Activated T-cell treated with anti-CD3 and anti-CD28 coated beads, Interleukin-2, amount 50 U/mL, for 48 hours (primary cell): Measurements from ENCODE around the gene TMEM30B.
"Not testable (repeated sequence)": the region's sequence is repeated elsewhere in the genome, so short reads cannot be mapped to it uniquely, and the experiment has no call there.

Source experiments
- DNase-seq, 2 experiments: peaks; one replicate each; pipeline ENCODE4 v3.0.0-alpha.2; 2020

TMEM30B gene

GRCh38 chr14:61264010-61264571 is 17.0 kb downstream of the TMEM30B start:
- no peak for DNase-seq

DNA sequence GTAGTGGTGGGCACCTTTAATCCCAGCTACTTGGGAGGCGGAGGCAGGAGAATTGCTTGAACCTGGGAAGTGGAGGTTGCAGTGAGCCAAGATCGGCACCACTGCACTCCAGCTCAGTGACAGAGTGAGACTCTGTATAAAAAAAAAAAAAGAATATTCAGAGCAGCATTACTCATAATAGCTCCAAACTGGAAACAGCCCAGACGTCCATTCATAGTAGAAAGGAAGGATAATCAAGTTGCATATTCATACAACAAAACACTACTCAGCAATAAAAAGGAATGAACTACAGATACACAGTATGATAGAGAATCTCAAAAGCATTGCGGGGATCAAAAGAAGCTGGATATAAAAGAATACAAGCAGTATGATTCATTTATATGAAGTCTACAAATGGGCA is 19.1 kb downstream of the TMEM30B start:
- no peak for DNase-seq

DNA sequence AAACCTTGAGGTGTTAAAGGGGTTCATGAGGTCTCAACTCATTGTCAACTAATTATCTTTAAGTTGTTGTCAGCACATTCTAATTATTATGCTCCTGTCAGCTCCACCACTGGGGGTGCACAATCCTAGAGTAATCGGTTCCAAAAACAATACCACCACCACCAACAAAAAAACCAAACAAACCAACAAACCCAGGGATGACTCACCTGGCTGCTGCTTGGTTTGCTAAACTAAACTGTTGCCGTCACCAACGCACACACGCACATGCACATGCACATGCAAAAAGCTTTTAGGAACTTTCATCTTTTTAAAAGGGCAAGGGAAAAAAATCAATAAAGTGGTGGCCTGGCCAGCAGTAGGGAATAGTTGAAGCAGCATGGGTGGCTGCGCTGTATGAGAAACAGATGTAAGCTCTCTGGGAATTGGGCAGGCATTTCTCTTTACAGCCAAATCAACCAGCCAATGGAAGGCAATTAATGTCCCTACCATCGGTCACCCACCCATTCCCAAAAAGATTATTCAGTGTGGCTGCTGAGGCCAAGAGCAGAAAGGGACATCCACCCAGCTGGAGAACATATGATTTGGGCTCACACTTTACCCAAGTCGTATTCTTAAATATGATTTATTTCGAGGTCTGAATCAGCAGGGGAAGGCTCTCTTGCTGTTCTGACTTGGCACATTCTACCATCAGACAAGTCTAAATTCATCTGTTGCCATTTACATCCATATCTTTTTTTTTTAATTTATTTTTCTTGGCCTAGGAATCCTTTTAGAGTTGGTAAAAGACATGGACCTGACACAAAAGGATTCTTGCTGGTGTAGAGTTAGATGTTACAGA is 20.0 kb downstream of the TMEM30B start:
- DNase-seq, result no peak

DNA sequence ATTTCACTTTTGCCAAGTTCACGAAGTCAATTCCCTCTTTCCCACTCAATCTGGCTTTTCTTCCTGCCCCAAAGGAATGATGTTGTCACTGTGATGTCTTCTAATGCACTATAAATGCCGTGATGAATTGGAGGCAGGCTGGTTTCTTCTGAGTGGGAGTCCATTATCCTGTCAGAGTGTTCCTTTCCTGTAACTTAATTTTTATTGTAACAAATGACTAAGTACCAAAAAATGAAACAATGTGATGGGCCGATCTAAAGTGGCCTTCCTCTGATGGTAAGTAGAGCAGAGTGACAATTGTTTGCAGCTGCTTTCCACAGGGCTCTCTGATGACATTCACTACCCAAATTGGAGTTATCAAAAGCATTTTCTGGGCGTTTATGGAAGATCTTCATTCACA is 22.2 kb downstream of the TMEM30B start:
- DNase-seq, result no peak

DNA sequence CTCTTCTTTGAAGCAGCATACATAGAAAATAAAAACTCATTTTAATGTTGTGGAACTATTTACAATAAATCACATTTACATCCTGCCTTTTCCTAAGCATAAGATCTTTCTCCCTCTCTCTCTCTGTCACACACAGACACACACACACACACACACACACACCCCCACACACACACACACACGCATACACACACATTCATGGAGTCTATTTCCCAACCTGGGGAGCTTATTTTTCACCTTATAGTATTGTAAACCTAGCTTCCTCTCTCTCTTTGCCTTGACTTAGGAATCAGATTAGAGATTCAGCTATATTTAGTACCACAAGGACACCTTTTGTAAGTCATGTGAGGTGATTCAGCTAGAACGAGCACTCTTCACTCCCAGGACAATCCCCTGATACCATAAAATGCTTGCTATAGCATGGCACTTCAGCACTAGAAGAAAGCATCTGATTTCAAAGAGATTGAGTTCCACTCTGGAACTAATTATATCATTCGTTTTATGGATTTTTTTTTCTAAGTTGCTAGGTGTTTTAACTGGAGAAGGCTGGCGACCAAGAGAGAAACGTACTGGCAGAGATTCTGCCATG is 23.6 kb downstream of the TMEM30B start:
- DNase-seq, result no peak

DNA sequence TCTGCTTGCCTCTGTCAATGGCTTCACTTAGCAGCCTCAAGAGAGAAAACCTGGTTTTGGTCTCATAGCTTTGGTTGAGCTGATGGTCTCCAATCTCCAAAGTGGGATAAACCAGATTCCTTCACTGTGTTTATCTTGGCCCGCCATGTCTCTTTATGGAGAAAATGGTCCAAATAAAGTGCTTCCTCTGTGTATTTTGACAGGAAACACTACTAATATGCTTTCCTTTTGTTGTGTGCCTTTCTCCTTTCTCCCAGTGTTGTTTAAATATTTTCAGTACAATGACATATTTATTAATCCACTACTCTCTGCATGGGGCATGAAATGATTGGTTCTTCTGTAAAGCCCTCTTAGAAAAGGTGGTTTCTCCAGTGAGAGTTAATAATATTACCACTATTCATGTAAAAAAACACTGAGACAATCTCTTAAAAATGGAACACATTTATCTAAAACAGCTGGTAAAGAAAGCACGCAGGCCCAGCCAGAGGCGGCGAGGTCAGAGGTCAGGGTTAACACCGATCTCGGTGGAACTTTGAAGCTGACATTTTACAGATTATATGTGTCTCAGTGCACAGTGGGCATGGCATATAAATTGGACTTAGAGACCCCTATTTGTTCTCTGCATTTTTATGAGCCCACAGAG is 24.2 kb downstream of the TMEM30B start:
- no peak for DNase-seq

GRCh38 chr14:61255968-61256367 is 25.2 kb downstream of the TMEM30B start:
- DNase-seq, result no peak

- no peak for DNase-seq
These were observed 26.2 kb downstream of the TMEM30B start for GRCh38 chr14:61254808-61255526.

DNA sequence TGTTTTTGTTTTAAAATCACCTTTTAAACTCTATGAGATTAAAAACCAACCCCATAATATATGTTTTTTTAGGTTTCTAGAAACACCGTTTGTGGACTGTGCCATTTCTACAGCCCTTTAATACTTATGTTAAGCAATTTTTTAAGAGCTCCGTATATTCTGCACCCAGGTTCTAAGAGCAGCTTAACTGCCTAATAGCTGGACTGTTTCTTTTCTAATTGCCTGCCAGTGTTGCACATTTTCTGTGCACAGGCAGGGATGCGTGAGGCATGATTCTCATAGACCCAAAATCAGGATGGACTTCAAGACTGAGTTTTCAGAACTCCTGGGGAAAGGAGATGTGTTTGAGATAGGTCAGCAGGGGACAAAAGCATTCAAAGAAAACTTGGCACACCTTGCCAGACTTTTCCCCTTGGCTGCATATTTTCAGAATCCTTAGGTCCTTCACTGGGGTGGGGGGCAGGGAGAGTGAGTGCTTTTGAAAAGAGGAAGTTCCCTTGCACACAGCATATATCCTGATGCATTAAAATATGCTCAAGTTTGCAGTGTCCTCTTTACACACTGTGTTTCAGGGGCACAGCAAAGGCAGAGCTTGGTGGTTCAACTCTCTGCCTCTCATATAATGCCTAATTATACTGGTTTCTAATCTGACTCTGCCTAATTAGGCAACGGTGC is 27.9 kb downstream of the TMEM30B start:
- DNase-seq, result no peak

- peak; percentile 71 to 72 for DNase-seq
These were observed 28.6 kb downstream of the TMEM30B start for GRCh38 chr14:61252369-61253063.

DNA sequence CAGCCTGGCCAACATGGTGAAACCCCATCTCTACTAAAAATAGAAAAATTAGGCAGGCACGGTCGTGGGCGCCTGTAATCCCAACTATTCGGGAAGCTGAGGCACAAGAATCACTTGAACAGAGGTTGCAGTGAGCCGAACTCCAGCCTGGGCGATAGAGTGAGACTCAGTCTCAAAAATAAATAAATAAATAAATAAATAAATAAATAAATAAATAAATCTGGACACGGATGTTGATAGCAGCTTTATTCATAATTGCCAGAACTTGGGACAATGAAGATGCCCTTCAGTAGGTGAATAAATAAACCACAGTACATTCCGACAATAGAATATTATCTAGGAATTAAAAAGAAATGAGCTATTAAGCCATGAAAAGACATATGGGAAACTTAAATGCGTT is 31.1 kb downstream of the TMEM30B start:
- no peak for DNase-seq

DNA sequence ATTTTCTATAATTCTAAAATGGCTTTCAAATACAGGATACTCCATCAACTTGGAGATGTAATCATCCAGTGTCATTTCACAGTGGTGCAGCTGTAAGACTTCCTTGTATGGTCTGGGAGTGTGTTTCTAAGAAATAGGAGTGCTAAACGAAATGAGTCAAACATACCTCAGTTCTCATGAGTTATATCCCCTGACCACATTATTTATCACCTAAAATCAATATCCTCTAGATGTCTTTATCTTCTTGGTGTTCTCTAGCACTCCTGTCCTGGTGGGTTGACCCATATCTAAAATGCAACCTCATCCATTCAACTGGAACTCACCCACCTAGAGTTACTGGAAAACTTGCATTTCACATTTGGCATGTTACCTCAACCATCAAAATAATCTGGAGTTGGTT is 33.2 kb downstream of the TMEM30B start:
- no peak for DNase-seq

- DNase-seq, result no peak
These were observed 34.4 kb downstream of the TMEM30B start for GRCh38 chr14:61246721-61247120.

- no peak for DNase-seq
These were observed 37.1 kb downstream of the TMEM30B start for GRCh38 chr14:61244009-61244408.

DNA sequence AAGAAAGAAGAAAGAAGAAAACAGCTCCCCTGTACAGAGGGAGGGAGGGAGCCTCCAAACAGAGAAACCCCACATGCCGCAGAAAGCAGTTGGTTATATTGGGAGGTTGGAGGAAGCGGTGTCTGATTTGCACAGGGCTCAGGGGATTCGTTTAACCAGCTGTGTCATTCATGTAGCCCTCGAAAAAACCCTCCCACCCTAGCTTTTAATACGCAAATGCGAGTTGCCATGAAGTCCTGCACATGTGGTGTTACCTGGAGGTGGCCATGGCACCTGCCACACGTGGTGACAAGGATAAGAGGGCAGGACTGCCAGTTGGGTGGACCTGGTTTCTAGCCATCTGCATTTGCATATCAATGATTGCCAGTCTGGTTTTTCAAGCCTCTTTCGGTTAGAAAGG is 40.9 kb downstream of the TMEM30B start:
- no peak for DNase-seq

DNA sequence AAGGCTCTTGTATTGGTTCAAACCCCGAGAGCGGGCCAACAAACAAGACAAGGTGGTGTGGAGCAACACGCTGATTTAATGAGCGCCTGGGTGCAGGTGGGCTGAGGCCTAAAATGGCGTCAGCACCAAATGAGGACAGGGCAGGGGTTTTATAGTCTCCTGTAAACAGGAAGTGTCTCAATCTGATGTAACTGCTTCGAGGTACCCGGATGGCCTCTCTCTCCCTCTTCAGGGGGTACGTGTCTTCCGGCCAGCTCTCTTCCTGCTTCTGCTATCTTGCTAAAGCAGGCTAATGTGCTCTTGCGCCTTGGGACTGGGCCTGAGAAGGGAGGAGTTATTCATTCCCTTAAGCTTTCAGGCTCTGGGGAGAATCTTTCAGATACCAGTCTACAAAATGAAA is 41.9 kb downstream of the TMEM30B start:
- DNase-seq, result not testable (repeated sequence)

DNA sequence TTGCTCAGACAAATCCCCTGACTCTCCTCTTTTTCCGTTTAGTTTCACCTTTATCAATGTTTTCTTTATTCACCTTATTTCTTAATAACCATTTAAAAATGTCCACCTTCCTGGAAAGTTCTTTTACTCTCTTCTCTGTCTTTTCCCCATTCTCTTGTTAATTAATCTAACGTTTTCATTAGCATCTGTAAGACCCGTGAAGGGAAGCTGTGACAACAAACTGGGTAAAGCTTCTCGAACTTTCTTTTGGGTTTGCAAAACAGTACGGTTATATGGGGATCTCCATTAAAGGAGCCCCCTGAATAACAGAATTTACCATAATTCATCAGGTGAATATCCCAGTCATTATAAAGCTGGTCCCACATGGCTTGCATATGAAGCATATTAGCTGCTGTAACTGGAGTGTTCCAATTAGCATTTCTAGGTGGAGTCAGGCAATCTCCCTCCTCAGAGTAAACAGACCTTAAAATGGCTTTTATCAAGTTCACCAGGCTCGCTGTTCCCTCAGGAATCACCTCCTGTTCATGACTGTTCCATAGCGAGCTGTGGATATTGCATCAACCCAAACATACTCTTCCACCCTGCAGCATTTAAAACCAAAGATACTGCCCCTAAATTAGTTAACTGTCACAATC is 42.4 kb downstream of the TMEM30B start:
- no peak for DNase-seq

DNA sequence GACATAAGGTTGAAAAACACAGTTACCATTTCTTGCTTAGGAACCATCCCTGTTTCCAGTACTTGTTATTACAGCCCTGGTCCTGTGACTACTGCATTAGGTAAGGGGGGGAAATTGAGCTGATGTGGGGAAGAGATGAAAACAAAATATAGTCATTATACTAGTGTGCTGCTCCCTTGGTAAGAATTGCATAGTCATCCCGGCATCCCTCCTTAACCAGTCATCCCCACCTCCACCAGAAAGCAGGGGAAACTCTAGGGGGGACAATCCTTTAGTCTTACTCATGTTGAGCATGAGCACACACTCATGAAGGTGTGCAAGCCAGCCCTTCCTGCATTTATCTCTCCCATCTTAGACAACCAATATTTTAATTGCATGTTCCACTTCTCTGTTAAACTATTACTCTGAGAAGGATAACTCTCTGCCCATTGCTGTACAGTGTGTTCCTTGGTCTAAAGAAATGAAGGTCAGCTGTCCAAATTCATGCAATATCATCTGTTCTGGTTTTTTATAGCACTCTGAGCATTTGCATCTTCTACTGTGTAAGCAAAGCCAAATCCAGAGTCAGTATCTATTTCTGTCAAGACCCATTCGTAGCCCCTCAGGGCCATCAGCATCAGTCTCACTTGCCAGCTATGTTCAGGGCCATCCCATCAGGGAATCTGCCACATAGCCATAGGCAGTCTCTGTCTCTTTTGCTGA is 46.8 kb downstream of the TMEM30B start:
- no peak for DNase-seq

- no peak for DNase-seq
These were observed 47.6 kb downstream of the TMEM30B start for GRCh38 chr14:61233436-61233956.

GRCh38 chr14:61231810-61232209 is 49.3 kb downstream of the TMEM30B start:
- no peak for DNase-seq
